B cell (primary cell): ENCODE measurements around the gene CETP.
"Not testable (repeated sequence)": the region's sequence is repeated elsewhere in the genome, so short reads cannot be mapped to it uniquely, and the experiment has no call there.

Experiments used
- EZH2 ChIP-seq: IDR thresholded peaks from 2 replicates; pipeline ENCODE4 v1.6.1; 2012; ENCODE audit warnings: borderline replicate concordance, low read depth, mild to moderate bottlenecking, moderate library complexity, low read length; ENCODE audit not compliant: insufficient read depth, poor library complexity, severe bottlenecking
- TF ChIP-seq, protein P1 (sequence below): fragments of 200-600 bp; IDR thresholded peaks from one replicate; pipeline ENCODE4 v1.8.0; 2022; ENCODE audit warnings: antibody characterized with exemption, mild to moderate bottlenecking

GRCh38 chr16:56934599-56935145, 27.1 kb upstream of the CETP start:
- TF ChIP-seq, protein P1, sequence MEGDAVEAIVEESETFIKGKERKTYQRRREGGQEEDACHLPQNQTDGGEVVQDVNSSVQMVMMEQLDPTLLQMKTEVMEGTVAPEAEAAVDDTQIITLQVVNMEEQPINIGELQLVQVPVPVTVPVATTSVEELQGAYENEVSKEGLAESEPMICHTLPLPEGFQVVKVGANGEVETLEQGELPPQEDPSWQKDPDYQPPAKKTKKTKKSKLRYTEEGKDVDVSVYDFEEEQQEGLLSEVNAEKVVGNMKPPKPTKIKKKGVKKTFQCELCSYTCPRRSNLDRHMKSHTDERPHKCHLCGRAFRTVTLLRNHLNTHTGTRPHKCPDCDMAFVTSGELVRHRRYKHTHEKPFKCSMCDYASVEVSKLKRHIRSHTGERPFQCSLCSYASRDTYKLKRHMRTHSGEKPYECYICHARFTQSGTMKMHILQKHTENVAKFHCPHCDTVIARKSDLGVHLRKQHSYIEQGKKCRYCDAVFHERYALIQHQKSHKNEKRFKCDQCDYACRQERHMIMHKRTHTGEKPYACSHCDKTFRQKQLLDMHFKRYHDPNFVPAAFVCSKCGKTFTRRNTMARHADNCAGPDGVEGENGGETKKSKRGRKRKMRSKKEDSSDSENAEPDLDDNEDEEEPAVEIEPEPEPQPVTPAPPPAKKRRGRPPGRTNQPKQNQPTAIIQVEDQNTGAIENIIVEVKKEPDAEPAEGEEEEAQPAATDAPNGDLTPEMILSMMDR = not testable (repeated sequence)
- not testable (repeated sequence) for TF ChIP-seq EZH2
